GM12872 (cell line): ENCODE results near the gene MYO1H.

Source experiments
- CTCF ChIP-seq: IDR thresholded peaks from 3 replicates; pipeline ENCODE4 v1.5.1; 2011; ENCODE audit warnings: low read depth, mild to moderate bottlenecking, low read length, moderate library complexity; ENCODE audit not compliant: insufficient read depth

Gene MYO1H

DNA sequence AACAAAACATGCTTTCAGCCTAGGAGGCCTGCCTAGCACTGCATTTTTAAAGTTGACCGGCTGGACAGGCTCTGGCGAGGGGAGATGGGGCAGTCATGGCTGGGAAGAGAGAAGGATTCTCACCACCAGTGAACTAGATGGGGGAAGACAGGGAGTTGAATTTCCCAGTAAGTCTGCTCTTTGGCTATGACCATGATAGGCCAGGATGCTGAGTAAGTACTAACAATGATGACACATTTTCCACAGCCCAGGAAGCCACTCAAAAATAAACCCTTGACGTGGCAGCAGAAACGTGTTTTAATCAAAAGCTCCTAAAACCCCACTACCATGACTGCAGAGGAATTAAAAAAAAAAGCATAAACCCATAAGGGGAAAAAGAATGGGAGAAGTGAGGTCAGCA lies 110.4 kb downstream of the MYO1H start:
- no peak for TF ChIP-seq CTCF

GRCh38 chr12:109458771-109459208 lies 111.1 kb downstream of the MYO1H start:
- TF ChIP-seq CTCF: no peak

DNA sequence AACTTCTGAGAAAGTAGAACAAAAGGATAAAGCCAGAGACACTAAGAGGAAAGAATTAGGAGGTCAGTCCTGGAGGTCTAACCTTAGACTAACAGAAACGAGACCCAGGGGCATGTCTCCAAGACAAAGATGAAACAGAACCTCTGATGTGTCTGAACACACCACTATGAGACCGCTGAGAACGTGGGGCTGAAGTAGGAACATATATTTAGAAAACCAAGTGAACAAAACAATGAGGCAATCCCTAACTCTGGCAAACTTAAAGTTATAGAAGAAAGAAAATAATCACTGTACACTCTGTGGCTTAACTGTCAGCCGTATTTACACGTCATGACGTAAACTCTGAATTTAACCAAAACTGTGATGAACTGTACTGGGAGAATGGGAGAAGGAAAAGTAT lies 111.5 kb downstream of the MYO1H start:
- TF ChIP-seq CTCF: no peak

- no peak for TF ChIP-seq CTCF
Observed at GRCh38 chr12:109460538-109460937, 112.8 kb downstream of the MYO1H start.

DNA sequence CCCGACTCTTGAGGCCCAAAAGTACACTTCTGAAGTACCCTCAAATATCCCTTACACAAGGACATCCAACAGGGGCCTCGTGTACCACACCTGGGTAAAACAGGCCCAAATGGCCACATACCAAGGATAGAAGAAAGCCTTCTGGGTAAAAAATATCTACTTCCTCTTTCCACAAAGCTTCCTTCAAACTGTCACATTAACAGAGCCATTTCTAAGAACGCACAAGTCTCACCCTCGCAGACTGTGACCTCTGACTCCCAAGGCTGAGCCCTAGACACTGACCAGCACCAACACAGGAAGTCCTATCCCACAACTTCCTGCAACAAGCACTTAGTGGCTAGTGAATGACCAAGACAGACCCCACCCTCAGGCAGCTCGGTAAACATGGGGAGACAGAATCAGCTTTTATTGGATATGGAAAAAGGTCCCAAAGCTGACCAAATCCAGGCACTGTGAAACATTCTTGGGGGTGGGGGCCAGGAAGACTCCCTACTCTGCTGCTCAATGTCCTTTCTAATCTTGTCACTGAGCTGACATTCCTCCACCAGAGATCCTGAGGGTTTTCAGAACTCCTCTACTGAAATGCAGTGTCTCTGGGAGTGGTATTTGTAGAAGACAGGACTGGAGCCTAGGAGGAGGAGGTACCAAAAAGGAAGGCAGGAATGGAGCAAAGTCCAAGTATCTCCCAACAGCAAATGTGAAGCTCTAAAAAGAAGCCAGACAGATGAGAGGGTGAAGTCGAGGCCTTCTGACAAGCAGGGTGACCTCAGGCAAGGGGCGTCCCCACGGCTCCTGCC lies 113.5 kb downstream of the MYO1H start:
- TF ChIP-seq CTCF: no peak

DNA sequence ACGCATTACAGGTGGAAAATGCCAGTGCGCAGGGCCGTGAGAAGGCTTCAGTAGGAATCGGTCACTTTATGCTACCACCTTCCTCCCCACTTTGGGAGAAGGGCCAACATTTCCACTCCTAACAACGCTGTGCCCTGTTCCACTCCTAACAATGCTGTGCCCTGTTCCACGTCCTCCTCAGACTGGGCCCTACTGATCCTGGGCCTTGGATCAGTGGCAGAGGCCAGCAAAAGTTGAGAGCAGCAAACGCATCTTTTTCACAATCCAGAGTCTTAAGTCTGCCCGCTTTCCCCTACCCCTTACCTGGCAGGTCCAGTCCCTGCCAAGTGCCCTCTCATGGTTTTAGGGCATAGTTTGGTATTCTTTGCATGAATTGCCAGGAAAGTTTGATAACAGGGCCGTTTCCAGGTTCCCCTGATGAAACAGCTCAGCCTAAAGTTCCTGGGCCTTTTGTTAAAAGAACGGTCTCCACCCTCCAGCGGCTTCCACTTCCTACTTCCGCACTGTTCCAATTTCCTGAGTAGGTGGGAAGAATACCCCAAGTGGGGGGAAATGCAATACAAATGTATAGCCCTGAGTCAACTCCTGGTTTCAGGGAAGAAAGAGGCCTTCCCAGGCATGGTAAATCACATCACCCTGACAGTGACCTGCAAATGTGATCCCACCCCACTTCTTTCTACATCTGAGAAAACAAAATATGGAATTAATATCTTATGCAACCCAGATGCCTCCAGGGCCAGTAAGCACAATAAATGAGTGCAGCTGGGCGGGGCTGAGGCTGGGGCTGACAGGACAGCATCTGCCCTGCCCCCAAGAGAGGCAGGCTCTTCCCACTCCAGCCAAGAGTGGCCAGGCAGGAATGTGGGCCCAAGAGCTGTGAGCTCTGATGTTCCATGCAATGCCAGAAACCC lies 114.4 kb downstream of the MYO1H start:
- no peak for TF ChIP-seq CTCF
